Right atrium auricular region (tissue), 2 donors: Measurements from ENCODE around the gene KIT. TPM values are rescaled to one million over a fixed set of nuclear protein-coding genes. Genes with fewer than 3 reads are reported as not detected.

ENCODE experiments used
- DNase-seq: peaks from one replicate; pipeline ENCODE4 v3.0.0-alpha.2; 2019; ENCODE audit warnings: low spot score
- H3K27ac ChIP-seq, 2 donors: fragments of 200-600 bp; sonication (generic); 1 replicate in 1 of 2; 2 replicates in 1 of 2; pipeline ENCODE4 v1.5.1; 2016 to 2019
- H3K27me3 ChIP-seq, 2 donors: fragments of 200-600 bp; sonication (generic); one replicate each; pipeline versions ENCODE4 v1.5.1 to v1.6.0; 2017 to 2019
- H3K36me3 ChIP-seq: fragments of 200-600 bp; sonication (generic); one replicate; pipeline ENCODE4 v1.5.1; 2016
- H3K4me1 ChIP-seq, 2 donors: fragments of 200-600 bp; sonication (generic); one replicate each; pipeline versions ENCODE4 v1.5.1 to v1.6.0; 2017 to 2019
- H3K4me3 ChIP-seq, 2 donors: fragments of 200-600 bp; sonication (generic); 1 replicate in 1 of 2; 2 replicates in 1 of 2; pipeline ENCODE4 v1.5.1; 2017 to 2019; ENCODE audit warnings: mild to moderate bottlenecking in 1 of 2, moderate library complexity in 1 of 2
- H3K9me3 ChIP-seq, 2 donors: fragments of 200-600 bp; sonication (generic); one replicate each; pipeline ENCODE4 v1.5.1; 2019
- CTCF ChIP-seq, 2 donors: fragments of 200-600 bp; sonication (generic); IDR thresholded peaks; one replicate each; pipeline ENCODE4 v1.5.1; 2019; ENCODE audit warnings: antibody characterized with exemption in 2 of 2
- total RNA-seq, 2 donors: library from RNA; depleted of rRNA; stranded (reverse); fragments of >200 nt; gene quantifications; one replicate each; pipeline ENCODE4 v1.1.0, GENCODE V29; 2016

KIT gene
- total RNA-seq, 2 donors from 2014 or later = 1.5 to 2.6 TPM

- Histone ChIP-seq H3K4me1 (peaks cover 0 to 31% of the 10 kb centered on the region in 2 donors), H3K27ac (no peak overlapping the region), H3K9me3 (no peaks in the 10 kb centered on the region), H3K4me3 (peak overlapping the region; percentile 37 to 58), H3K36me3 (no peaks in the 10 kb centered on the region), H3K27me3 (peaks cover 0 to 6% of the 10 kb centered on the region in 2 donors)
- no peak for DNase-seq
- peak in 1 of 2 donors; percentile 46 for TF ChIP-seq CTCF (IDR thresholded peaks at IDR 0.05)
These were observed 716 bp downstream of the KIT start for GRCh38 chr4:54658252-54659093.

GRCh38 chr4:54659313-54659712 is 1.6 kb downstream of the KIT start:
- Histone ChIP-seq H3K27me3 (peaks cover 0 to 6% of the 10 kb centered on the region in 2 donors), H3K9me3 (no peaks in the 10 kb centered on the region), H3K4me1 (peaks cover 0 to 31% of the 10 kb centered on the region in 2 donors)

GRCh38 chr4:54659749-54660535 is 2.2 kb downstream of the KIT start:
- peaks cover 0 to 6% of the 10 kb centered on the region in 2 donors for H3K27me3 ChIP-seq
- TF ChIP-seq CTCF (IDR thresholded peaks at IDR 0.05) = no peak

More at GRCh38 chr4:54659313-54659712, 1.6 kb downstream of the KIT start:
- peak overlapping the region; percentile 37 to 58 for H3K4me3 ChIP-seq
- H3K36me3 ChIP-seq = no peaks in the 10 kb centered on the region
- no peak for DNase-seq
- no peak overlapping the region for H3K27ac ChIP-seq
- no peak for TF ChIP-seq CTCF (IDR thresholded peaks at IDR 0.05)

DNA sequence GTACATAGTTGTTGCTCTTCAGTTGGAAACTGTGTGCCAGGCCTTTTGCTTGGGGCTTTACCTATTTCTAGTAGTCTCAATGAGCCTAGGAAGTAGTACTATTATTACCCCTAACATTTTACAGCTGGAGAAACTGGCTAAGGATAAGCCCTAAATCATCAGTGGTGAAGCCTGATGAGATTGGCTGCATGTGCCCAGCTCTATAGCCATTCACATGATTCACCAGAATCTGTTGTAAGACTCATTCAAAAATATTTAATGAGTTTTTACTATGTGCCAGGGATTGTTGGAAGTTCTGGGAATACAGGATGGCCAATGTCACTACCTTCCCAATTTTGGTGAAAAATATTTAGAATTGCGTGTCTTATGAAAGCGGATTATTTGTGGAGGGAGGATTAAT is 2.8 kb downstream of the KIT start:
- no peak overlapping the region for H3K27ac ChIP-seq
- H3K4me3 ChIP-seq = no peak overlapping the region
- no peak for DNase-seq
- TF ChIP-seq CTCF (IDR thresholded peaks at IDR 0.05) = no peak
- no peaks in the 10 kb centered on the region for H3K9me3 ChIP-seq
- H3K27me3 ChIP-seq = peaks cover 0 to 6% of the 10 kb centered on the region in 2 donors
- H3K4me1 ChIP-seq = peaks cover 0 to 31% of the 10 kb centered on the region in 2 donors
- no peaks in the 10 kb centered on the region for H3K36me3 ChIP-seq

More at GRCh38 chr4:54659749-54660535, 2.2 kb downstream of the KIT start:
- Histone ChIP-seq H3K9me3 (no peaks in the 10 kb centered on the region), H3K4me1 (peaks cover 0 to 31% of the 10 kb centered on the region in 2 donors), H3K4me3 (peak overlapping the region in 1 of 2 donors; percentile 58), H3K36me3 (no peaks in the 10 kb centered on the region), H3K27ac (no peak overlapping the region)
- no peak for DNase-seq

GRCh38 chr4:54661169-54661568 is 3.4 kb downstream of the KIT start:
- H3K27me3 ChIP-seq = peaks cover 0 to 6% of the 10 kb centered on the region in 2 donors
- peaks cover 0 to 31% of the 10 kb centered on the region in 2 donors for H3K4me1 ChIP-seq

More at GRCh38 chr4:54661169-54661568, 3.4 kb downstream of the KIT start:
- Histone ChIP-seq H3K27ac (no peak overlapping the region), H3K36me3 (no peaks in the 10 kb centered on the region), H3K9me3 (no peaks in the 10 kb centered on the region), H3K4me3 (no peak overlapping the region)
- TF ChIP-seq CTCF (IDR thresholded peaks at IDR 0.05) = no peak
- no peak for DNase-seq
